HFF-Myc (cell line): ENCODE results near the gene OR5I1.

Source experiments
- DNase-seq: peaks from one replicate; pipeline ENCODE4 v3.0.0-alpha.2; 2011; ENCODE audit warnings: low read depth; ENCODE audit errors: extremely low read depth
- H3K4me3 ChIP-seq: replicated peaks from 2 replicates; pipeline ENCODE4 v1.5.1; 2011; ENCODE audit warnings: low read depth, mild to moderate bottlenecking, control low read depth, low read length
- TF ChIP-seq, protein P1 (sequence below): IDR thresholded peaks from 2 replicates; pipeline ENCODE4 v1.5.1; 2012; ENCODE audit warnings: mild to moderate bottlenecking, low read depth, low read length, control low read depth; ENCODE audit errors: missing control alignments

Gene OR5I1

DNA sequence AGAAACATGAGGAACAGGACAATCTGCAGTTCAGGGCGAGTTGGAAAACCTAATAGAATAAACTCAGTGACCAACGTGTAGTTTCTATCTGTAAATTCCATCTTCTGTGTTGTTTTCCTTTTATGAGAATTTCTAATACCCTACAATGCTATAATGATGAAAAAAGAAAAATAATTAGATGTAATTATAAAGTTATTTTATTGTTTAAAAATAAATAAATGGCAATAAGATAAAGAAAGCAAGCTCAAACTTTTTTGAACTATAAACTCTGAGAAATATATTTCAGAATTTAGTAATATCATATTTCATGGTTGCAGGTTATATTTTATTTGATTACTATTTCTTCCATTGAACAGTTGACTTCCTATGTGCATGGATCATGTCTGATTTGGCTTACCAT lies at the start of gene OR5I1:
TSS of gene OR5I1 (minus strand) at position 101 of the 400 bp plus-strand sequence. CDS start at position 101, 0 bp downstream.
- H3K4me3 ChIP-seq = no peak within 1 kb of the TSS
- no peak for DNase-seq
- TF ChIP-seq, protein P1, sequence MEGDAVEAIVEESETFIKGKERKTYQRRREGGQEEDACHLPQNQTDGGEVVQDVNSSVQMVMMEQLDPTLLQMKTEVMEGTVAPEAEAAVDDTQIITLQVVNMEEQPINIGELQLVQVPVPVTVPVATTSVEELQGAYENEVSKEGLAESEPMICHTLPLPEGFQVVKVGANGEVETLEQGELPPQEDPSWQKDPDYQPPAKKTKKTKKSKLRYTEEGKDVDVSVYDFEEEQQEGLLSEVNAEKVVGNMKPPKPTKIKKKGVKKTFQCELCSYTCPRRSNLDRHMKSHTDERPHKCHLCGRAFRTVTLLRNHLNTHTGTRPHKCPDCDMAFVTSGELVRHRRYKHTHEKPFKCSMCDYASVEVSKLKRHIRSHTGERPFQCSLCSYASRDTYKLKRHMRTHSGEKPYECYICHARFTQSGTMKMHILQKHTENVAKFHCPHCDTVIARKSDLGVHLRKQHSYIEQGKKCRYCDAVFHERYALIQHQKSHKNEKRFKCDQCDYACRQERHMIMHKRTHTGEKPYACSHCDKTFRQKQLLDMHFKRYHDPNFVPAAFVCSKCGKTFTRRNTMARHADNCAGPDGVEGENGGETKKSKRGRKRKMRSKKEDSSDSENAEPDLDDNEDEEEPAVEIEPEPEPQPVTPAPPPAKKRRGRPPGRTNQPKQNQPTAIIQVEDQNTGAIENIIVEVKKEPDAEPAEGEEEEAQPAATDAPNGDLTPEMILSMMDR = no peak

DNA sequence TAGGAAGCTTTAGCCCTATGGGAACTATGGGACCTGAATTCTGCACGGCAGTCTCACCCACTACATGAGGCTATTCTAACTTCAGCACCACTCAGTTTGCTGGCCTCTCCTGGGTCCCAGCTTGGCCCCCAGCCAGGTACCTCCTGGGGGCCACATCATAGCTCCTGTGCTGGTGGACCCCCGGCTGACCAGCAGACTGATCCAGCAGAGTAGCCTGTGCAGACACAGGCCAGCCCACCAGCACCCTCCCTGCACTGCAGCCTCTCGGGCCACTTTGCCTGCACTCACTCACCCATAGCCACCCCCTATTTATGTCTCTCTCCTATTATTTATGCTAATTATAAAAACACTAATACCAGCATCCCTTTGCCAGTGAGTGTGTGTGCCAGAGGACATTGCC lies 34.7 kb upstream of the OR5I1 start:
- no peak overlapping the region for H3K4me3 ChIP-seq
- no peak for DNase-seq
- TF ChIP-seq, protein P1 = no peak

DNA sequence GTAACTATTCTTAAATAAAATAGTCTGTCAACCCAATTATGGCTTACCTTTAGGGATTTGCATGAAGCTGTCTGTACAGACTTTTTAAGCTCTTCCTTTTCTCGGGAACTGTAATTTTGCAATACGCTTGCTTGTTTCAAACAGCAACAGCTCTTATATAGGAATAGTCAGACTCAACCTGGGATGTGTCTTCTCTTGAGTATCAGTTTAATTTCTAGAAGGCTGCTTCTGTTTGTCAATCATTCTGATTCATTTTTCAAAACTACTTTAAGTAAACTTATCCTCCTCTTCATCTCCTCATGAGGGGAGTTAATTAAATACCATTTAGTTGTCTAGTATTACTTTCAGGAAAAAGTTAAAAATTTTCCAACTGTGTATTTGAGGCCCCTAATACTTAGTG lies 33.6 kb upstream of the OR5I1 start, which contains the start of gene OR10AG1:
TSS of gene OR10AG1 (minus strand) at position 101 of the 400 bp plus-strand sequence. CDS start at position 63, 38 bp downstream.
- no peak within 1 kb of the TSS for H3K4me3 ChIP-seq

DNA sequence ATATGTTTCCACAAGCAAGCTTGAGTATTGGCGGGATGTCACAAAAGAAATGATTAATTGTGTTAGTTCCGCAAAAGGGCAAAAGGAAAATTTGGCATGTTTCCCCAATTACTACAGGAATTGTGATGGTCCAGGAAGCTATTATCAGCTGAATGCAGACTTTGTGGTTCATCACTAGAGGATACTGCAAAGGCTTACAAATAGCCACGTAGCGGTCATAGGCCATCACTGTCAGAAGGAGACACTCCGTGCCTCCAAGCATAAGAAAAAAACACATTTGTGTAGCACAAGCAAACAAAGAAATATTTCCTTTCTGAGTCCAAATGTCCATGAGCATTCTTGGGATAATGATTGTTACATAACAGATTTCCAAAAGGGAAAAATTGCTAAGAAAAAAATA lies 31.7 kb upstream of the OR5I1 start:
- TF ChIP-seq, protein P1 = no peak
- DNase-seq = no peak
- no peak overlapping the region for H3K4me3 ChIP-seq

More for the DNA sequence above, 33.6 kb upstream of the OR5I1 start, which contains the start of gene OR10AG1:
- TF ChIP-seq, protein P1 = no peak
- no peak for DNase-seq

DNA sequence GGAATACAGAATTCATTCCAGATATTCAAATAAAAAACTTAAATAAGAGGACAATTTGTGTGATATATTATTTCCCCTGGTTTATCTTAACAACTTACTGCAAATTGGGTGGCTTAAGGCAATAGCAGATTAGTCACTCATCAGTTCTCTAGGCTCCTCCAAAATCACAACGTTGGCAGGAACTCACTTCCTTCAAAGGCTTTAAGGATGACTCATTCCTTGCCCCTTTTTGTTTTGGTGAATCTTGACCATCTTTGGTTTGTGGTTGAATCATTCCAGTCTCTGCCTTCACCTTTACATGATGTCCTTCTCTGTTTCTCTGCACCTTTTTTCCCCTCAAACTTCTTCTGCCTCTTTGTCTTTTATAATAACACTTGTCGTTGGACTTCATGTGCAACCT lies 30.2 kb upstream of the OR5I1 start:
- no peak for DNase-seq
- H3K4me3 ChIP-seq = no peak overlapping the region
- TF ChIP-seq, protein P1 = no peak

DNA sequence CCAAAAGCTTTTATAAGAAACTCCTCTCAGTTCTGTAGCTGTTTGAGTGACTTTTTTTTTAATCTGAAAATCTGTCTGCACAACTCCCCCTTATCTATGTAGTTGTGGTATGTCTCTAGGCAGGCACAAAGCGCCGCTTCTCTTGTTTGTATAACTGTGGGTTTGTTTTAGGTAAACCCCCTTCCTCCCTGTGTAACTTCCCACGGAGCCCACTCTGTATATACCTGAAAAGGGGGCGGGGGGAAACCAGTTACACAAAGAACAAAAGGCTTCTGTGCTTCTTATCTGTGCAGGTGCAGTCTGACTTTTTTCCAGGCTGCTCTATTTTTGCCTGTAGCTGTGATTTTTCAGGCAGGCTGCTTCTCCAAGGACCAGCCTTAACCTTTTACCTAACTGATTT lies 20.3 kb upstream of the OR5I1 start:
- TF ChIP-seq, protein P1 = no peak
- H3K4me3 ChIP-seq = no peak overlapping the region
- no peak for DNase-seq

DNA sequence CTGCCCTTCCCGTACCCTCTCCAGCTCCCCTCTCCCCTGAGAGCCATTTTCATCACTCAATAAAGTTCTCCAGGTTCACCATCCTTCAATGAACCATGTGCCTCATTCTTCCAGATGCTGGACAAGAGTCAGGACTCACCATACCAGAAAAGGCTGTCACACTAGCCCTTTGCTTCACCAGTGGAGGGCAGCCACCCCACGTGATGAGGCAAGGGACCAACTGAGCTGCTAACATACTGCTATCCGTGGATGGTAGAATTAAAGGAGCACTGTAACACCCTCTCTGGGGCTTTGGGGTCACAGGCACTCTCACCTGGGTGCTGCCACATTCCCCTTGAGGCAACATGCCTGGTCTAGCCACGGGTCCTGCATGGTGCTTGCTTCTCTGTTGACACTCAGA lies 13.1 kb upstream of the OR5I1 start:
- TF ChIP-seq, protein P1 = no peak
- no peak overlapping the region for H3K4me3 ChIP-seq
- DNase-seq = no peak
